Measurements from ENCODE around the gene KLHL22.

KLHL22 gene

DNA sequence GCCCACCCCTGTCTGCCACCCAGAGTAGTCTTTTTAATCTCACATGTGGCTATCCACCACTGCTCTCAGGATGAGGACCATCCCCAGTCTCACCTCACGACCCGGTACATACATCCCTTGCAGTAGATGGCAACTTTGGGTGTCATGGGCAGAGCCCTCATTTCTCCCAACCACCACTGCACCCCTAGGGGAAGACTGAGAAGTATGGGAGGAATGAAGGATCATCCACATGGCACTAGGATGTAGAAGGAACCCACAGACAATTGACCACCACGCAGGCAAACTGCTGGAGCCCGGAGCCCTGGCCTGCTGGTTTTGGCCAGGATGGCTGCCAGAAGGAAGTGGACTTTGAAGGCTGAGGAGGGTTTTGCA is 56.1 kb downstream of the KLHL22 start:
- H3K4me1 ChIP-seq, result peaks cover 23 to 38% (median 28%) of the 10 kb centered on the region in 10 experiments
- H3K27me3 ChIP-seq, result peaks cover 51 to 59% (median 57%) of the 10 kb centered on the region in 11 experiments
- no peak overlapping the region for H3K4me3 ChIP-seq
- no peak overlapping the region for H3K4me2 ChIP-seq
- no peak overlapping the region for H3K9ac ChIP-seq
- H3K27ac ChIP-seq, result no peak overlapping the region
- H3K9me3 ChIP-seq (replicated peaks in 1 of 11), result no peaks in the 10 kb centered on the region
- peaks cover 40 to 89% (median 59%) of the 10 kb centered on the region in 11 experiments; a peak in 19 of 22 replicates for H4K20me1 ChIP-seq
- no peak for TF ChIP-seq Cebpa-rat (IDR thresholded peaks at IDR 0.05)
- H3K36me3 ChIP-seq, result peaks cover 9 to 29% (median 21%) of the 10 kb centered on the region in 11 experiments; a peak in 20 of 22 replicates

DNA sequence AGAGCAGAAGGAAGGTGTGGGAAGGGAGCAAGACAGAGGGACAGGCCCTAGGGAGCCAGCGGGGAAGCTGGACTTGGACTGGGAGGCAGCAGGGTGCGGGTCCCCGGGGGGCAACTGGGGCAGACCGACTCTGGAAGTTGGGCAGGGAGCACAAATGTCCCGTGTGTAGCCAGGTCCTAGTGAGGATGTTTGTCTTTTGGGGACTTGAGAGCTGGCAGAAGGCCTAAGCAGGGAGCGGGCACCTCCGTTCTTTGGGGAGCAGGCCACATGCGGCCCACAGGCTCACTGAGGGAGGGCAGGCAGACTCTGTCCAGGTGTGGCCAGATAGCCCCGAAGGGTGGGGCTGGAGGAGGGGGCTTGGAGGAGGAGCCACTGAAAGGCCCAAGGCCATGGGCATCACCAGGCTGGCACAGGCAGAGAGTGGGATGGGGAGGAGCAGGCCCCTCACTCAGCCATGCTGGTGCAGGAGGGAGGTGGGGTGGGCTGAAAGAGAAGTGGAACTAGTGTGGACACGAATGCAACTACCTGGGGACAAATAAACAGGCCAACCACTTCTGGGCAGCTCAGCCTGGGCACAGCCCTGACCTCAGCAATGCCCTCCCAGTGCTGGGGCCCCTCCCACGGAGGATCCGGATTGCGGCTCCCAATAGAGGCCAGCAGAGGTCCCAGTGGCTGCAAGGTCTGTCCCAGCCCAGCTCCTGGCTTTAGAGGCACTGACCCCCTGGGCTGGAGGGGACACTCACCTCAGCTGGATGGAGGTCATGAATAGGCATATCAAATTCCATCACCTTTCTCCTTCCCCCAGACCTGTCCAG is 56.7 kb downstream of the KLHL22 start:
- Histone ChIP-seq H3K36me3 (peaks cover 9 to 23% (median 15%) of the 10 kb centered on the region in 11 experiments; a peak in 20 of 22 replicates), H3K27me3 (peaks cover 57 to 66% (median 64%) of the 10 kb centered on the region in 11 experiments), H3K4me2 (peak overlapping the region in 6 of 11 experiments; percentile 67 to 96 (median 87); a peak in 5 of 22 replicates), H4K20me1 (peaks cover 40 to 89% (median 65%) of the 10 kb centered on the region in 11 experiments; a peak in 19 of 22 replicates), H3K9ac (no peak overlapping the region), H3K27ac (no peak overlapping the region), H3K9me3 (replicated peaks in 1 of 11) (no peaks in the 10 kb centered on the region), H3K4me3 (no peak overlapping the region; a peak in 1 of 20 replicates), H3K4me1 (peaks cover 23 to 38% (median 28%) of the 10 kb centered on the region in 10 experiments)
- TF ChIP-seq Cebpa-rat (IDR thresholded peaks at IDR 0.05), result no peak

DNA sequence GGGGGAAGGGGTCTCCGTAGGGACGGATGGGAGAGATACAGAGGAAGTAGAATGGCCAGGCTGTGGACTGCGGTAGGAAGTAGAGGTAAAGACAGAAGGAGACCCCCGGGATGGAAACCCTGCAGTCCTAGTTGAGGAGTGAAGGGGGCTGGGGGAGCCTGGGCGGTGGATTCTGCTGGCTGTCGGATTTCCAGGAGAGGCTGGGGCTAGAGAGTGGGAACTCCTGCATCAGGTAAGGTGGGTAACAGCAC is 57.2 kb downstream of the KLHL22 start:
- H3K4me3 ChIP-seq, result peak overlapping the region in 8 of 10 experiments; percentile 43 to 71 (median 58); a peak in 13 of 20 replicates
- peaks cover 23 to 38% (median 28%) of the 10 kb centered on the region in 10 experiments for H3K4me1 ChIP-seq
- TF ChIP-seq Cebpa-rat (IDR thresholded peaks at IDR 0.05), result no peak
- peaks cover 40 to 92% (median 67%) of the 10 kb centered on the region in 11 experiments; a peak in 19 of 22 replicates for H4K20me1 ChIP-seq
- peak overlapping the region; percentile 67 to 96 (median 90) for H3K4me2 ChIP-seq
- peaks cover 63 to 71% (median 69%) of the 10 kb centered on the region in 11 experiments for H3K27me3 ChIP-seq
- H3K9ac ChIP-seq, result peak overlapping the region in 1 of 11 experiments; percentile 55; a peak in 2 of 22 replicates
- no peak overlapping the region for H3K27ac ChIP-seq
- peaks cover 7 to 18% (median 13%) of the 10 kb centered on the region in 11 experiments; a peak in 19 of 22 replicates for H3K36me3 ChIP-seq
- H3K9me3 ChIP-seq (replicated peaks in 1 of 11), result no peaks in the 10 kb centered on the region

DNA sequence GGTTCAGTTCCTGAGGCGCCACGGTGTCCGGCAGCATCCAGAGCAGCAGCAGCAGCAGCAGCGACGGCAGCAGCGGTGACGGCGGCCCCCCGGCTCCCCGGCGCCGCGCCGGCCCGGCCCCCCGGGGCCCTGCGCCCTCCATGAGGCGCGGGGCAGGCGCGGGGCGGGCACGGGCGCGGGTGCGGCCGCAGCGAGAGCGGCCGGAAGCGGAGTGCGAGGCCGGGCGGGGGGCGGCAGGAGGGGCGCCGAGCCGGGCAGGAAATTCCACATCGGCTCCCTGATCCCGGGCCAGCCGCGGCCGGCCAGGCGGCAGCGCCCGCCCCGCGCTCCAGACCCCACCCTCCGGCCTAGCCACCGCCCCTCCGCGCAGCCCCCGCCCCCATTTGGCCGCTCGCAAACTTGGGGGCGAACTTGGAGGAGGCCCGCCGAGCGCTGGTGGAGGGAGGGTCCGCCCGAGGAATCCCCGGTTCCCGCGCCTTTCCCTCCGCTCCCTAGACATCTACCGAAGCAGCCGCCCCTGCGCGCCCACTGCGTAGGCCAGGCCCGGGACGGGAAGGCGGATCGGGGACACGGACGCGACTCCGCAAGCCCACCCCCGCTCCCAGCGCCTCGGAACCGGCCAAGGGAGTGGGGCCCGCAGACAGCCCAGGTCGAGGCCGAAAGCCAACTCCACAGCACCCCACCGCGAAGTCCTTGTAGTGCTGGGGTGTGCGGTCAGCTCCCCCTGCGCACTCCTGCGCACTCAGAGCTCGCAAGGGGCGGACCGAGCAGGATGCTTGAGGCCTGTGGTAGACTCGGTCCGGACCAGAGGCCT is 57.8 kb downstream of the KLHL22 start, which contains the start of gene SCARF2:
Gene SCARF2 (minus strand): TSS at position 213 of the 814 bp plus-strand sequence. CDS start 71 bp downstream, at position 142.
- no peaks in the 10 kb centered on the region for H3K9me3 ChIP-seq (replicated peaks in 1 of 11)
- H3K4me2 ChIP-seq, result peak within 1 kb of the TSS; percentile 67 to 96 (median 90)
- peaks cover 68 to 76% (median 74%) of the 10 kb centered on the region in 11 experiments for H3K27me3 ChIP-seq
- peaks cover 40 to 96% (median 67%) of the 10 kb centered on the region in 11 experiments; a peak in 19 of 22 replicates for H4K20me1 ChIP-seq
- TF ChIP-seq Cebpa-rat (IDR thresholded peaks at IDR 0.05), result no peak
- peaks cover 7 to 13% (median 11%) of the 10 kb centered on the region in 11 experiments; a peak in 19 of 22 replicates for H3K36me3 ChIP-seq
- peaks cover 23 to 39% (median 29%) of the 10 kb centered on the region in 10 experiments for H3K4me1 ChIP-seq
- H3K27ac ChIP-seq, result no peak within 1 kb of the TSS; a peak in 1 of 22 replicates
- peak within 1 kb of the TSS; percentile 43 to 71 (median 58) for H3K4me3 ChIP-seq
- H3K9ac ChIP-seq, result peak within 1 kb of the TSS; percentile 30 to 65 (median 59); a peak in 20 of 22 replicates

DNA sequence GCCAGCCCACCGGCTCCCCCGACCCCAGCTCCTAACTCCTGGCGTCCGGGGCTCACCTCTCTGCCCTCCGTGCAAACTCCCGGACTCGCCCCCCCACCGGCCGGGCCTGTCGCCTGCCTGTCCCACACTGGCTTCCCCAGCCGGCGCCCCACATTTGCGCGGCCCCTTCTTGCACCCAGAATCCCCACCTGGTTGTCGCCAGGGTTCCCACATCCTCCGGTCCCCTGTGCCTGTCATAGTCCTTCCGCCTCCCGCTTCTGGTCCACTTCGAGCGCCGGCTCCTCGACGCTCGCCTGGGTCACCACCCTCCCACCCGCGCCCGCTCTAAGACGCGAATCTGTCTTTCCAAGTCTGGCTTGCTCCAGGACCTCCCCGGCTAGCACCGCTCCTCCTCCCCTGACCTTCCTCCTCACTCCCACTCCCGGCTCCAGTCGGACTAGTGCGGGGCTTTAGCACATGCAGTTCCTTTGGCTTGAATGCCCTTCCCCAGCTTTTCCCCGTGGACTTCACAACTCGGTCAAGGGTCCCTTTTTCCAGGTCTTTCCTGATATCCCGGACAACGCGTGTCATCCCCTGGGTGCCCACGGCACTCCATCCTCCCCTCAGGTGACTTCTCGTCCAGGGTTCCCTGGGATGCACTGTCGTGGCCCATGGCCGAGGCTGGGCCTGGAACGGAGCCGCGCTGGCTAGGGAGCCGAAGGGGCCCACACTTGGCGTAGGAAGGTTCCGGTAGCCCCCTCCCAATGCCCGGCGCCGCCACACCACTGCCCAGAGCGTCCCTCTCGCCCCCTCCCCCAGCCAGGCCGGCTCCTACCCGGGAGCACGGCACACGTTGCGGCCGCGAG is 58.6 kb downstream of the KLHL22 start:
- Histone ChIP-seq H3K36me3 (peaks cover 0 to 5% (median 3%) of the 10 kb centered on the region in 11 experiments; a peak in 13 of 22 replicates), H3K4me3 (peak overlapping the region; percentile 43 to 71 (median 58)), H3K27me3 (peaks cover 76 to 85% (median 83%) of the 10 kb centered on the region in 11 experiments), H3K4me1 (peaks cover 23 to 47% (median 37%) of the 10 kb centered on the region in 10 experiments), H3K9me3 (replicated peaks in 1 of 11) (no peaks in the 10 kb centered on the region), H3K9ac (peak overlapping the region; percentile 35 to 65 (median 59); a peak in 20 of 22 replicates), H3K27ac (no peak overlapping the region), H3K4me2 (peak overlapping the region; percentile 67 to 96 (median 90)), H4K20me1 (peaks cover 40 to 97% (median 67%) of the 10 kb centered on the region in 11 experiments; a peak in 19 of 22 replicates)
- no peak for TF ChIP-seq Cebpa-rat (IDR thresholded peaks at IDR 0.05)

DNA sequence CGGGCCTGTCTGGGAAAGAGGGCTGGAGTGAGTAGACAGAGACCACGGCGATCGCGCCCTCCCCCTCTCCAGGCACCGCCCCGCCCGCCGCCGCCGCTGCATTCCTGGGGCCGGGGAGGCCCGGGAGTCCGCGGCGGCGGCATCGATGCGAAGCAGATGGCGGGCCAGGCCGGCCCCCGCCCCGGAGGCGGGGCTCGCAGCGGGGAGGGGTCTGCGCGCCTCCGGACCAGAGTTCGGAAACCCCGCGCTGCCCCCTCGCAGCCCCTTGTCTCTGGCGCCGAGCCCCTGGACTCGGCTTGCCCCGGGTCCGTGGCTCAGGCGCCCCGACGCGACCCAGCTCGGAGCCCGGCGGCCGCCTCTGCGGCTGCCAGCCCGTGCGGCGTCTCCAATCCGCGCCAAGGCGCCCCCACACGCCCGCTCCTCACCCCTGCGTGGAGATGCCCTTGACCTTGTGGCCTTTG is 59.3 kb downstream of the KLHL22 start:
- H3K27ac ChIP-seq, result no peak overlapping the region

DNA sequence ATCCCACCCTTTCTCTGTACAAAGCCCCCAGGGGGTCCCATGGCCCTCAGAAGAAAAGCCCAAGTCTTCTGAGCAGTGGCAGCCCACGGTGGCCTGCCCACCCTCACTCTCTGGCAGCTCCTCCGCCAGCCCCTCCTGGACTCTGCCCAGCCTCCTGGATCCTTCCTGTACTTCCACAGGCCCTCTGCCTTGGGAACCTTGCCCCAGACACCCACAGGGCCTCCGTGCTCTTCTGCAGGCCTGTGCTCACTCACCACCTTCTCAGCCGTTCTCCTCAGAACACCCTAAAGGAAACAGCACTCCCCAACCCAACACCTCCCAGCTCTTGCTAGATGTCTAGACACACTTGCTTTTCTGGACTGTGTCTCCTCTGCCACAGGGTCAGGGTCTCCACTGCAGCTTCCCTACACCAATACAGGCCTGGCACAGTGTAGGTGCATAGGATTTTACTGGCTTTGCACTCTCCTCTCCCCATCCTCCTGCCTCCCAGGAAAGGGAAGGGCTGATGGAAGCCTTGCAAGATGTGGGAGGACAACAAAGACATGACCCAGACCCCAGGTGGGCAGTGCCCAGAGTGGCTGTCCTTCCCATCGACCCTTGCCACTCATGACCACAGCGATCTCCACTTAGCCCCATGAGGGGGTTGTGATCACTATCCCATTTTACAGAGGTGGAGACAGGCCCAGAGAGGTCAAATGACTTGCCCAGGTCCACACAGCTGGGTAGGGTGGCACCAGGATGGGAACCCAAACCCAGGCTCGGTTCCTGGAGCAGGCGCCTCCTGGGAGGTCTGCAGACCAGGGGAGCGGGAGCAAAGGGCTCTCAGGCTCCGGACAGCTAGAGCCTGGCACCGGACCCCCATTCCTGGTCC is 59.9 kb downstream of the KLHL22 start:
- H3K4me1 ChIP-seq, result peaks cover 31 to 50% (median 45%) of the 10 kb centered on the region in 10 experiments
- H4K20me1 ChIP-seq, result peaks cover 40 to 92% (median 65%) of the 10 kb centered on the region in 11 experiments; a peak in 19 of 22 replicates
- no peaks in the 10 kb centered on the region; a peak in 1 of 22 replicates for H3K36me3 ChIP-seq
- no peak overlapping the region for H3K27ac ChIP-seq
- H3K9ac ChIP-seq, result peak overlapping the region in 8 of 11 experiments; percentile 0 to 62 (median 51); a peak in 9 of 22 replicates
- H3K9me3 ChIP-seq (replicated peaks in 1 of 11), result 0 out of 22 replicates have a peak, but pooled peaks cover 0 to 5% (median 0%) of the 10 kb centered on the region in 11 experiments
- peak overlapping the region; percentile 67 to 96 (median 90) for H3K4me2 ChIP-seq
- peak overlapping the region; percentile 43 to 71 (median 58) for H3K4me3 ChIP-seq
- peaks cover 90 to 98% (median 96%) of the 10 kb centered on the region in 11 experiments for H3K27me3 ChIP-seq
- TF ChIP-seq Cebpa-rat (IDR thresholded peaks at IDR 0.05), result no peak

More for the DNA sequence above, 59.3 kb downstream of the KLHL22 start:
- H3K4me2 ChIP-seq, result peak overlapping the region; percentile 67 to 96 (median 90)
- peak overlapping the region; percentile 43 to 71 (median 58) for H3K4me3 ChIP-seq
- peaks cover 40 to 93% (median 64%) of the 10 kb centered on the region in 11 experiments; a peak in 19 of 22 replicates for H4K20me1 ChIP-seq
- no peaks in the 10 kb centered on the region for H3K9me3 ChIP-seq (replicated peaks in 1 of 11)
- peaks cover 24 to 46% (median 40%) of the 10 kb centered on the region in 10 experiments for H3K4me1 ChIP-seq
- H3K27me3 ChIP-seq, result peaks cover 83 to 91% (median 89%) of the 10 kb centered on the region in 11 experiments
- no peaks in the 10 kb centered on the region; a peak in 1 of 22 replicates for H3K36me3 ChIP-seq
- no peak for TF ChIP-seq Cebpa-rat (IDR thresholded peaks at IDR 0.05)
- peak overlapping the region; percentile 0 to 62 (median 49); a peak in 15 of 22 replicates for H3K9ac ChIP-seq

All from BLaER1 treated with 17β-estradiol and CSF1 and Interleukin-3, amounts not matched to agents 10 nM and 100 nM (cell line).